ENCODE data around the gene ENOSF1.
"Not testable (repeated sequence)": the region's sequence is repeated elsewhere in the genome, so short reads cannot be mapped to it uniquely, and the experiment has no call there.

Gene ENOSF1

DNA sequence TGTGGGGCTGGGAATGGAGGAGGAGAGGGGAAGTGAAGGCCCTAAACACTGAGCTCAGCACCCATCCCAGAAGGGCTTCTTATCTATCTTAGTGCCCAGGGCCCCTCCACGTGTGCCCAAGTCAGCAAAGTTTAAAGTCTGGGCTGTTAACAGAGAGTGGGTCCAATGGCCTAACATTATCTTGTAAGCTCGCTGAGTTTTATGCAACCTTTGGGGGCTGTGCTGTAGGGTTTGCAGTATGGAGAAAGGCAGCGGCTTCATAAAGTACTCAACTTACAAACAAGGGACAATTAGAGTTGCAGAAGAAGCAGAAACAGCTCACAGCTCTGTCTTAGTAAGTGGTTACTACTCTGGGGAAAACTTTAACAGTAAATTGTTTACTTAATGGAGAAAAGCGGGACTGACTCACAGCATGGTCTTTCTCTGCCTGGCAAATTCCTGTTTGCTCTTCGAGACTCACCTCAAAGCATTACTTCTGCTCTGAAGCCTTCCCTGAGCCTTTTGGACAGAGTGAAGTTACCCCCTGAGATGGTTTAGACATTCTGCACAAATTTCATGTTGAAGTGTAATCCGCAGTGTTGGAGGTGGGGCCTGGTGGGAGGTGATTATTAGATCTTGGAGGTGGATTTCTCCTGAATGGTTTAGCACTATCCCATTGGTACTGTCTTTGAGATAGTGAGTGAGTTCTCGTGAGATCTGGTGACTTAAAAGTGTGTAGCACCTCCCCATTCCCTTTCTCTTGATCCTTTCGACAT lies 9.0 kb downstream of the ENOSF1 start:
- no peak for DNase-seq

DNA sequence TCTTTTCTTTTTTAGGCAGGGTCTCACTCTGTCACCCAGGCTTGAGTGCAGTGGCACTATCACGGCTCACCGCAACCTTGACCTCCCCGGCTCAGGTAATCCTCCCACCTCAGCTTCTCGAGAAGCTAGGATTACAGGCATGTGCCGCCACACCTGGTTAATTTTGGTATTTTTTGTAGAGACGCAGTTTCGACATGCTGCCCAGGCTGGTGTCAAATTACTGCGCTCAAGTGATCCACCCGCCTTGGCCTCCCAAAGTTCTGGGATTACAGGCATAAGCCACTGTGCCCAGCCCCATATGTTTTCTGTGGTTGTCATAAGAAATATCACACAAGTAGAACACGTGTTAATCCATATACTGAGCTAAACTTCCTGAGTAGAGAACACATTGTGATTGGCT lies 14.6 kb downstream of the ENOSF1 start:
- DNase-seq: no peak

DNA sequence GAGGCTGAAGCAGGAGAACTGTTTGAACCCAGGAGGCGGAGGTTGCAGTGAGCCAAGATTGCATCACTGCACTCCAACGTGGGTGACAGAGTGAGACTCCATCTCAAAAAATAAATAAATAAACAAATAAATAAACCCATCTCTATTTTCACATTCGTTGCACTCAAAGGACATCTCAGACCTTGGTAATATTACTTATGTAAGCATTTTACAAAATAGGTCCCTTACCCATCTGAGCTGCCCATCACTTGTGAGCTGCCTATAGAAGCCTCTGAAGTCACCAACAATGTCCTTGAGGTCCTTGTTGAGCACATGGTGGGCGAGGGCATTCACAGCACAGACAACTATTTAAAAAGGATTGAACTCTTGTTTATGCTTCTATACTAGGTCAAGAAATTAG lies 15.4 kb downstream of the ENOSF1 start:
- DNase-seq: no peak

DNA sequence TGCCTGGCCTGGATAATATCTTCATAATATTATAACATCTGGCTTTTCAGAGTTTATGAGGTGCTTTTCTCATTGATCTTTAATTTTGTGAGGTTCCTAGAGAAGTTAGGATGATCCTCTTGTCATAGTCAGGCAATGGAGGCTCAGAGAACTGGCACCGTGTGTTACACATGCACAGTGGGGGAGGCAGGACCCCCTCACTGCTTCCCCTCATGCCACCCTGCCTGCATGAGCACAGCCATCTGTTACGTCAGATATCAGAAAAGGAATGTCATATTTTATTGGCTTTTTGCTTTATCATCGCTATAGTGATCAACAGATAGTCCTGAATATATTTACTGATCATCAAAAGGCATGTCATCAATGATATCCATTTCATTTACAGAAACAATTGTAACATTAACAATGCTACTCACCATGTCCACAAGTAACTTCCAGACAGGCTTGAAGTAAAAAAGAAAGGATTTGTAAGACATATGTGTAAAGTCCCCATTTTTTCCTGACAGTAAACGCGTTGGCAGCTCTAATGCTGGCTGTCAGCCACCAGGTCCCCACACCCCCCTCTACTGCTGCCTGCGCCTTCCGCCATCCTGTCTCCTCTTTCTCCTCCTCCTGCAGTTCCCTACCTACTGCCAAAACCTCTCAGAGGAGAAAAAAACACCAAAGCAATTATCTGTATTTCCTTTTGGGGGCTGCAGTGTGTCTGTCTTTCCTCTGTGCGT lies 18.8 kb downstream of the ENOSF1 start:
- no peak for DNase-seq

DNA sequence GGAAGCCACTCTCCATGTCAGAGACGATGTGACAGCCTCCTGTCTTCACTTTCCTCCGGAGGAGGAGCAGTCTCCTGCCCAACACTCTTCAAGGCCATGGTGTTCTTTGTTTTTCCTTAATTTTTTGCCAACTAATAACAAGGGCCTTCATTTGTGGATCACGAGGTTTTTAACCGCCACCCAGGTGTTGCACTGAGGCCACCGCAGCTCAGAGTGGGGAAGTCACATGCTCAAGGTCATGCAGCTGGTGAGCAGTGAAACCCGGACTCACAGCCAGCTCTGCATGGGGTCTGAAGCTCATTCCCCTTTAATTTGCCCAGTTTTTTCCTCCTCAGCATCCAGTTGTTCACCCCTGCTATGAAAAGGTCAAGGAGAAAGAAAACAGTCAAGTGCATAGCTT lies 19.6 kb downstream of the ENOSF1 start:
- no peak for DNase-seq

DNA sequence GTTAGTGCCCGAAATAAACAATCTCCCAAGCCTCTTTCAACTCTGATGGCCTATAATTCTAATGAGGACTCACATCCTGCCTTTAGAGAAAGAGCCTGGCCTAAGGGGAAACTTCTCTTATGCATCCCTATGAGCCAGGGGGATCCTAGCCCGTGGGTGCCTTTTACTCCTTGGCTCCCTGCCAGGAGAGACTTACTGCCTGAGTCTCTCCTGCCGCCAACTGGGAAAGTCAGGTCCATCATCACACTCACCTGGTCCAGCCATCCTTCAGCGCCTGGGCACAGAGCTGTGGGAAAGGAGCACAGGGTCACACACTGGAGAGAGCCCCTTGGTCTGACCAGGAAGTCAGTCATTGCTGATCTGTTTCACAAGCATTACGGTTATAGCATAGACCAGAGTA lies 24.1 kb downstream of the ENOSF1 start:
- DNase-seq: no peak

DNA sequence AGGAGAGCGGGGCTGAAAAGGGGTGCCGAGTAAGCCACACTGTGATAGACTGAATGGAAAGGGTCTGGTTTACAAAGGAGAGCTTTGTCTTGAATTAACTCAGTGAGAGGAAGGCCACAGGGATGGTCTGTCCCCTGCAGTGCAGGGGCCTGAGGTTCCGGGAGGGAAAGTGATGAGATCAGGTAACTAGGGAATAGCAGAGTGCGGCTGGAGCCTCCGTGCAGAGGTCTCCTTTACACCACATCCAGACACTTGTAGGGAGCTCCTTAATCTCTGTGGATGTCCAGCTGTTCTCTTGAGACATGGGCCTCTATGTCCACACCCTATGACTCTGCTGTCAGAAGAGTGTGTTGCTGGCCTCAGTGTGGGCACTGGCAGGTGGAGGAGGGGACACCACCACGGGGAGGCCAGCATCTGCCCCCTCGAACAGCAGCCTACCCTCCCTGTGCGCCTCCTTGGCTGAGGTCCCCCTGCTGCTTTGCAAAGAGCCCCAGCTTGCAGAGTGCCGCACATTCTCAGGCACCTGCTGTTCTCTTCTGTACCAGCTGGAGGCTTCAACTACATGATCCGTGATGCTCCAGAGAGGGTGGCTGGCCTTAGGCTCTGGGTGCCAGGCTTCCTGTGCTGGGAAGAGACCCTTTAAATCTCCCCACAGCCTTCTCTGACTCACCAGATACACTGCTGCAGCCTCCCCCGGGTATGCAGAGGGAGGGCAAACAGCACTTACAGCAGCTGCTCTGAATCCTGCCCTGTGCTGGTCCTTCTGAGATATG lies 25.9 kb downstream of the ENOSF1 start:
- no peak for DNase-seq

DNA sequence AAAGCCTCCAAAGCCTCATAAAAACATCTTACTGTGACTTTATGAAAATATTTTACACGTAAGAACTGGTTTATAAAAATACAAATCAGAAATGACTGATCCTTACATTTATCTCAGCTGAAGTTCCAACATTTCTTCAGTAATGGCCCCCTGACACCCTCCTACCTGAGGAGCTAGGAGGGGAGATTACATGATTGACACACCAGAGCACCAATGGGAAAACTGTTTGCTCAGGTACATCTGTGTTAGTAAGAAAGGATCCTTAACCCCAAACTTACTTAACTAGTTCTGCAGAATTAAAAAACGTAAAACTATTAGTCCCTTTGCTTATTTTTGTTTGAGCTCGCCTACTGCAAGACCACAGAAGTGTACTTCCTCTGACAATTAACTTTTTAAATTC lies 27.0 kb downstream of the ENOSF1 start:
- no peak for DNase-seq

DNA sequence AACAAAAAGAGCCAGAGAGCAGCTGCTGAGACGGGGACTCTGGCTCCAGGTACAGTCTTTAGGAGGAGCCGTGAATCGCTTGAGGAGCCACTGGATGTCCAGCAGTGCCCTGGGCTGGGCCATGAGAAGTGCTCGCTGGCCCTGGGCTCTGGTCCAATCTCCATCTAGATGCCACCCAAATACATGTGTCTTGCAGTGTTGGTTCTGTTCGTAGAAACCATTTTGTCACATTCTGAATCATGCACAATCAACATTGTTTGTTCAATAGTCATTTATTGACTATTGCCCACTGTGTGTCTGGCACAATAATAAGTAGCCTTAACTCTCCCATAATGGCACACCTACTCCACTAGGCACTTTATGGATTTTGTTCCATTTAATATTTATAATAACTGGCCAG lies 28.9 kb downstream of the ENOSF1 start:
- no peak for DNase-seq

DNA sequence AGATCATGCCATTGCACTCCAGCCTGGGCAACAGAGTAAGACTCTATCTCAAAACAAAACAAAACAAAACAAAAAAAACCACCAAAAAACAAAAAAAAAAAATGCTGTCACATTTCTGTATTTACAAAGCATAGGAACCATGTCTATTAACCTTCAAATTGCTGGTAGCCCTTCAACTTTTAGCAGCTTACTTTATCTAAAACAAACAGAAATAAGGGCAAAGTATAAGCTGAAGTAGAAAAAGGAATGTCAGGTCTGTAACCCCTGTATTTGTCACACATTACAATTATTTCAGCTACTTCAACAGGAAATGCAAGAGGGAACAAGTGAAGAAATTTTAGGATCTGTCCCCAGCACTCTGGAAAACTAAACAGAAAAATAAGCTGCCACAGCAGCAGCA lies 29.6 kb downstream of the ENOSF1 start:
- no peak for DNase-seq

DNA sequence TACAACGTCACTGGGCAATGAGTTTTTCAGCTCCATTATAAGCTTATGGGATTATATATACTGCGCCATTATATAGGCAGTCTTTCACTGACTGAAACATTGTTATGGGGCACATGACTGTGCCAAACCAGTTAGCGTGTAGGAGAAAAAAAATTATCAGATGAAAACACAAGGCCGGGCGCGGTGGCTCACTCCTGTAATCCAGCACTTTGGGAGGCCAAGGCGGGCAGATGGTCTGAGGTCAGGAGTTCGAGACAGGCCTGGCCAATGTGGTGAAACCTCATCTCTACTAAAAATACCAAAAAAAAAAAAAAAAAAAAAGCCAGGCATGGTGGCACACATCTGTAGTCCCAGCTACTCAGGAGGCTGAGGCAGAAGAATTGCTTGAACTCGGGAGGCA lies 30.0 kb downstream of the ENOSF1 start:
- not testable (repeated sequence) for DNase-seq

DNA sequence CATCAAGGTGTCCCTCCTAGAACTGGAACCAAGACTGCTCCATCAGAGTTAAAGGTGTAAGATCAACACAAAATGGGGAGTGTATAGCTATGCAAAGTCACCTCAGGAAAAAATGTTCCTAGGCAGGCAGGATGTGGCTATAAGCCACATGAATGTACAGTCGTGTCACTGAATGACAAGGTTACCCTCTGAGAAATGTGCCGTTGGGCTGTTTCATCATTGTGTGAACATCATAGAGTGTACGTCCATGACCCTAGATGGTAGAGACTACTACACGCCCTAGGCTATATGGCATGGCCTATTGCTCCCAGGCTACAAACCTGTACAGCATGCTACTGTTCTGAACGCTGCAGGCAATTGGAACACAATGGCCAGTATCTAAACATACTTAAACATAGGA lies 30.4 kb downstream of the ENOSF1 start:
- no peak for DNase-seq

DNA sequence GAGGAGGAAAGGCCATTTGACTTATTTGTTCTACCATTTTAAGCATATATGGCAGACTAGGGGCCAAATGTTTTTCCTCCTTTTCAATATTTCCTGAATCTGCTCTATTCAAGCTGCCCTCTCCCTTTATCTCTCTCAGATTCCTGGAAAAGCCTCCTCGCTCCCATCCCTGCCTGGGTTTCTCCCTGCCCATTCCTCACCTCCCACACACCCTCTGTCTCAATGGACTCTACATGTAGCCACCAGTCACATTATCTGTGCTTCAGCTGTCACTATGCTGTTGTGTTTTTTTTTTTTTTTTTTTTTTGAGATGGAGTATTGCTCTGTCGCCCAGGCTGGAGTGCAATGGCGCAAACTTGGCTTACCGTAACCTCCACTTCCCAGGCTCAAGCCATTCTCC lies 32.0 kb downstream of the ENOSF1 start:
- no peak for DNase-seq

DNA sequence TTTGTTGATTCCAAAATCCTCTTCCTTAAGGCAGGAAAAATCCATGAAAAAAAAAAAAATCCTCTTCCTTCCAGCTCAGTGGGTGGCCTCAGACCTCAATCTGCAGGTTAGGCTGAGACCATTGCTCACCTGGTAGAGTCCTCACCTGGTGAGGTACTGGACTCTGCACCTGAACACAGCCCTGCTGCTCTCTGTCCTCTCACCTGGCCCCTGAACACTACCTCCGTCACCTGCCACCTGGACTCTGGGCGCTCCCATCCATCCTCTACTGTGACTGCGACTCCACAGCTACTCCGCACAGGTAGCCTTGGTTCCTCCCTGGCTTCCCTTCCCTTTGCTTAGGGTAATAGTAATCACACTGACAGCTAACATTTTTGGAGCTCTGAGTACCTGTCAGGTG lies 32.9 kb downstream of the ENOSF1 start:
- no peak for DNase-seq

DNA sequence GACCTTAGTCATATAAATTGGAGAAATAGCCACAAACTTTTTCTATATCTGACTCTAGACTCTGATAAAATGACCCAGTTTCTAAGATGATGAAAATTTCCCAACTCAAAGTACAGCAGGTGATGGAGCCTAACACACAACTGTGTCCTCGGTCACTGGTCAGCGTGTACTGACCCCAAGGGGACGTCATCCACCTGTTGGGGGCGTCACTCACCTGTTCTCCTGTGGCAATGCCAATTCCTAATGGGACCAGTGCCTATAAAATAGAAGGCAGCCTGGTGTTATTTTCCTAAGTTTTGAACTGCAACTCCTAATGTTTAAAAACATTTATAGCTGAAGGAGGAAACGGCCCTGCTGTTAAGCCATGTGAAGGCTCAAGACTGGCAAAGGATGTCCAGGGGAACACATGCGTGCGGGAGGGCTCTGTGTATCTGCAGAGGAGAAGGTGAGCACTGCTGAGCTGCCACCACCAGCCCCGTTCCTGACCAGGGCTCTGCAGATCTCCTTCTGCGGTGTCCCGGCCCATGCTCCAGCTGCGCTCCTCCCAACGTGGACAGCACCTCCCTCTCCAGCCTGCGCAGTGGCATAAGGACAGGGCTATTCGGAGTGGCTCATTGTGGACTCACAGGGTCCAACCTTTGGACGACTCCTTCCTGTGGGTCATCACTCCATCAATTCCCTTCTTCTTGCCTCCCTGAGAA lies 33.8 kb downstream of the ENOSF1 start:
- DNase-seq: no peak

DNA sequence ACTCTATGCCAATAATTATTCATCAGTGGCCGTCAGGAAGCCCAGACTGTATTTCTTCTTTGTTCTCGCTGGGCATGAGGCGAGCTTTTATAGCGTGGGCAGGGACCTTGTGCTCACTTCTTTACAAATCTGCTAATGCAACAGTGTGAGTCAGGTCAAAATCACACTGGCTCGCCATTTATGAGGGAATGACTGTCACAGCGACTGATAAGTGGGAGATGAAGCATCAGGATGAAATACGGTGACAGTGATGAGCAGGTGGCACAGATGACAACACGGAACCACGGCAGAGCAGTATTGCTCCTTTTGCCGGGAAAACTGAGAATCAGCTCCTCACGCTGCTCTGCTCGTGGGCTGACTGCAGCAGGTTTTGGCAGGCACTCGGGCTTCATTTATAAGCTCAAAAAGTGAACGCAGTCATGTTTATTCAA lies 34.5 kb downstream of the ENOSF1 start:
- no peak for DNase-seq

DNA sequence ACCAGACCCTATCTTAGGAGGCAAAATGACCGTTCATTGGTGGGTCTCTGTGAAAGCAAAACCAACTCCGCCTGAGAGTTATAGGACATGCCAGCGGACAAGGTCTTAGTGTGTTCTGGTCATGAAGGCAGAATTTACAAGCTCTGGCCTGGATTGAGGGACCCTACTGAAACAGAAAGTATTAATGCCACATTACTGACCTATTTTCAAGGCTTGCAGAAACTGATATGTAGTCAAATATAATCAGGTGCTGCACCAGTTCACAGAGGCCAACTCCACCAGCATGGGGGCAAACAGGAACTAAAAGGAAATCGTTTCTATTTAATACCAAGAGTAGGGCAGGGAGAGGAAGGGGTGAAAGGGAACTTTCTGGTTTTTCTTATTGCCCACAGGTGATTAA lies 35.3 kb downstream of the ENOSF1 start:
- DNase-seq: no peak

DNA sequence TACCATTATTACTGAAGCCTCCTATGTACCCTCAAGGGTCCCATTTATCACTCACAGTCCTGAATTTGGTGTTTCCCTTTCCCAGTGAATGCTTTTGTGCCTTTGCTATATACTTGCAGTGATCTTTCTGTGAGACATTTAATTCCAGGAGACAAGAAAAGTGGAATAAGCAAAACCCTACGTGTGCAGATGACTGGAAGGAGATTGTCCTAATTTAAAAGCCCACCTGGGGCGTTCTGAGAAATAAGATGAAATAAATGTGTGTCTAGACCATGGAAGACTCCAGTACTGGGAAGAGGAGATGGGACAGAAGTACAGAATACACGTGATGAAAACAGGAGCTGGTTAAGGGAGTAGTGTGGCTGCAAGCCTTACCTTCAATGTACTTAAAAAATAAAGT lies 35.7 kb downstream of the ENOSF1 start:
- DNase-seq: no peak

DNA sequence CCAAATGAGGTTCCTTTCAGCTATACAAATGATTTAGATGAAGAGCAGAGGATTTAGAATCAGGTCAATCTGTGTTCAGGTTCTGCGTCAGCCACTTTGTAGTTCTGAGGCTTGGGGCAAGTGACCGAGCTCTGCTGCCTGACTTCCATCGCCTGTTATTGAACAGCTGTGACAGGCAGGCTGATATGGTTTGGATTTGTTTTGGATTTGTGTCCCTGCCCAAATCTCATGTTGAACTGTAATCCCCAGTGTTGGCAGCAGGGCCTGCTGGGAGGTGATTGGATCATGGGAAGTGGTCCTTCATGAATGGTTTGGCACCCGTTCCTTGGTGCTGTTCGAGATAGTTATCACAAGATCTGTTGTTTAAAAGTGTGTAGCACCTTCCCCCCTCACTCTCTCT lies 36.4 kb downstream of the ENOSF1 start:
- no peak for DNase-seq

DNA sequence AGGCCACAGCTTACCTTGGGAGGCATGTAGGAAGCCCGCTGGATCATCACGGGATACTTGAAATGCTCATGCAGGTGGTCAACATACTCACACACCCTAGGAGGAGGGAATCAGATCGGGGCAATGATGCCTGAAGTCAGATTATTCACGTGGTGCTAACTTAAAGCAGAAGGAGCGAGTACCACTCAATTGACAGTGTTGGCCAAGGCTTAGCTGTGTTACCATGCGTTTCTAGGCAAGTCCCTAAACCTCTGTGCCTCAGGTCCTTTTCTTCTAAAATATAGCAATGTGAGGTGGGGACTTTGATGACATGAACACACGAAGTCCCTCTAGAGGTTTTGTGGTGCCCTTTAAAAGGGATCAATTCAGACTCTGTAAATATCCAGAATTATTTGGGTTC lies 37.1 kb downstream of the ENOSF1 start:
- no peak for DNase-seq

DNA sequence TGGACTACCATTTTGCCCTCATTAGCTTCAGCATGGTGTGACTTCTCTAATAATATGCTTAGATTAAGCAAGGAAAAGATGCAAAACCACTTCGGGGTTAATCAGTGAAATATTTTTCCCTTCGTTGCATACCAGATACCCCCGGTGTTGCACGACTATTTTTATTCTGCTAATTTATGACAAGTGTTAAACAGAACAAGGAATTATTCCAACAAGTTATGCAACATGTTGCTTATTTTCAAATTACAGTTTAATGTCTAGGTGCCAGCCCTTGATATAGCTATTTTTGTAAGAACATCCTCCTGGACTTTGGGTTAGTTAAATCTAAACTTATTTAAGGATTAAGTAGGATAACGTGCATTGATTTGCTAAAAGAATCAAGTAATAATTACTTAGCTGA lies 38.7 kb downstream of the ENOSF1 start:
- no peak for DNase-seq

DNA sequence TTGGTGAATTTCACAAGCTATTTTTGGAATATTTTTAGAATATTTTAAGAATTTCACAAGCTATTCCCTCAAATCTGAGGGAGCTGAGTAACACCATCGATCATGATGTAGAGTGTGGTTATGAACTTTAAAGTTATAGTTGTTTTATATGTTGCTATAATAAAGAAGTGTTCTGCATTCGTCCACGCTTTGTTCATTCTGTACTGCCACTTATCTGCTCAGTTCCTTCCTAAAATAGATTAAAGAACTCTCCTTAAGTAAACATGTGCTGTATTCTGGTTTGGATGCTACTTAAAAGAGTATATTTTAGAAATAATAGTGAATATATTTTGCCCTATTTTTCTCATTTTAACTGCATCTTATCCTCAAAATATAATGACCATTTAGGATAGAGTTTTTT lies 39.1 kb downstream of the ENOSF1 start:
- no peak for DNase-seq

DNA sequence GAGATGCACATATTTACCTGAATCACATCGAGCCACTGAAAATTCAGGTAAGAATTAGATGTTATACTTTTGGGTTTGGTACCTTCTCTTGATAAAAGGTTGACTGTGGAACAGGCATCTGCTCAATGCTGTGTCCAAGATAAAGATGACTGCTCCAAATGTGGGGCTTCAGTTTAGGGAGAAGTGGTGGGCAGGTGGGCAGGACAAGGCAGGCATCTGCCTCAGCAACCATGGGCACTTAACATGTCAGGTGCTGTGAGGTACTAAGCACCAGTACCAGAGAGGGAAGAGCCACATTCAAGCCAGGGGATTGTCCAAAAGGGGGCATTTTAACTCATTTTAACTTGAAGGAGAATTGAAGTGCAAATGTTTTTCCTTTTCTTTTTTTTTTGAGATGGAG lies 41.0 kb downstream of the ENOSF1 start:
- no peak for DNase-seq

Data from cerebellar nuclear complex (tissue), 1 donor.